Right lobe of liver (tissue), 4 donors: Measurements from ENCODE around the gene IRF2BP2.

Experiments
- POLR2A ChIP-seq: fragments of 450-650 bp; IDR thresholded peaks from one replicate; pipeline ENCODE4 v1.6.1; 2017; ENCODE audit warnings: antibody characterized with exemption, mild to moderate bottlenecking
- TF ChIP-seq, protein P1 (sequence below), 4 donors: fragments of 200-600 bp in 3 of 4; fragments of 450-650 bp in 1 of 4; IDR thresholded peaks; one replicate each; pipeline versions ENCODE4 v1.5.1 to v1.8.0; 2016 to 2022; ENCODE audit warnings: antibody characterized with exemption in 4 of 4, mild to moderate bottlenecking in 2 of 4
- donor health status: DM: no; HTN: no; CAD: no.
- donor health status: DM: no; HTN: no; CAD: no.
- donor health status: DM: no; HTN: yes; CAD: no.

DNA sequence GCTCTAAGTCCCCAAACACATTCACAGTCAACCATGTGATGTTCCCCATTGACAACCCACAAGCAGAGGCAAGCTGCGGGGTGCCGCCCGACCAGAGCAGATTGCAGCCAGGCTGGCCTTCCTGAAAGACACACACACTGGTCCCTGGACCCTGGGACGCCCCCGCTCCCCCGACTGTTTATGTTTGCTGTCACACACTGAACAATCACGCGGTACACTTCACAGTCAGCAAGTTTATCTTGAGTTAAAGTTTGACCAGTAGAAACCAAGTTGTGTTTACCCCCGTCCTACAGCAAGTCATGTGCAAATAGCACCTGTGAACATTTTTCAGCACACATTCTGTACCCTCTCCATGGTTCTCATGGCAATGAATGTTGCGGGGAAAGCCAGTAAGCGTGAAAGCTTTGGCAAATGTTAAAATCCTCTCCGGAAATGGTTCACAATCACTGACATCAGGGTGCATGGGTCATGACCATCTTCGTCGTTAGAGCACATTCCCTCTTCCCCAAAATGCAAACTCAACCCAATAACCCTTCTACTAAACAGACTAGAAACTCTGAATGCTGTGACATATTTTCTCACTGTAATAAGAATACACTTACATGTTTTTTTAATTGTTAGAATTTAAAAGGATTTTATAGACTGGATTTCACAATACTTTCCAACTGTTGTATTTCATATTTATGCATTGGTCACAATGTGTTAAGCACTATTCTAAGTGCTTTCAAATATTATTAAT is 33.3 kb upstream of the IRF2BP2 start:
- TF ChIP-seq, protein P1, sequence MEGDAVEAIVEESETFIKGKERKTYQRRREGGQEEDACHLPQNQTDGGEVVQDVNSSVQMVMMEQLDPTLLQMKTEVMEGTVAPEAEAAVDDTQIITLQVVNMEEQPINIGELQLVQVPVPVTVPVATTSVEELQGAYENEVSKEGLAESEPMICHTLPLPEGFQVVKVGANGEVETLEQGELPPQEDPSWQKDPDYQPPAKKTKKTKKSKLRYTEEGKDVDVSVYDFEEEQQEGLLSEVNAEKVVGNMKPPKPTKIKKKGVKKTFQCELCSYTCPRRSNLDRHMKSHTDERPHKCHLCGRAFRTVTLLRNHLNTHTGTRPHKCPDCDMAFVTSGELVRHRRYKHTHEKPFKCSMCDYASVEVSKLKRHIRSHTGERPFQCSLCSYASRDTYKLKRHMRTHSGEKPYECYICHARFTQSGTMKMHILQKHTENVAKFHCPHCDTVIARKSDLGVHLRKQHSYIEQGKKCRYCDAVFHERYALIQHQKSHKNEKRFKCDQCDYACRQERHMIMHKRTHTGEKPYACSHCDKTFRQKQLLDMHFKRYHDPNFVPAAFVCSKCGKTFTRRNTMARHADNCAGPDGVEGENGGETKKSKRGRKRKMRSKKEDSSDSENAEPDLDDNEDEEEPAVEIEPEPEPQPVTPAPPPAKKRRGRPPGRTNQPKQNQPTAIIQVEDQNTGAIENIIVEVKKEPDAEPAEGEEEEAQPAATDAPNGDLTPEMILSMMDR (IDR thresholded peaks at IDR 0.05), result no peak
- no peak for TF ChIP-seq POLR2A
